Vagina (tissue), 2 donors: ENCODE results near the gene FNDC3A. TPM values are rescaled to one million over a fixed set of nuclear protein-coding genes. Genes with fewer than 3 reads are reported as not detected.

Experiments used
- DNase-seq, 2 donors: peaks; one replicate each; pipeline ENCODE4 v3.0.0-alpha.2; 2017; ENCODE audit errors: extremely low spot score in 2 of 2
- H3K27ac ChIP-seq: fragments of 200-600 bp; sonication (generic); one replicate; pipeline ENCODE4 v1.5.1; 2019
- H3K27me3 ChIP-seq: fragments of 200-600 bp; sonication (generic); one replicate; pipeline ENCODE4 v1.5.1; 2019
- H3K36me3 ChIP-seq, 2 donors: fragments of 200-600 bp; sonication (generic); one replicate each; pipeline ENCODE4 v1.5.1; 2017 to 2019
- H3K4me1 ChIP-seq: fragments of 200-600 bp; sonication (generic); one replicate; pipeline ENCODE4 v1.5.1; 2019
- H3K4me3 ChIP-seq, 2 donors: fragments of 200-600 bp; sonication (generic); 1 replicate in 1 of 2; 2 replicates in 1 of 2; pipeline ENCODE4 v1.5.1; 2016 to 2019
- H3K9me3 ChIP-seq: fragments of 200-600 bp; sonication (generic); one replicate; pipeline ENCODE4 v1.5.1; 2019
- CTCF ChIP-seq, 3 experiments: fragments of 450-650 bp in 2 of 3; fragments of 200-600 bp in 1 of 3; sonication (generic) in 1 of 3; IDR thresholded peaks; one replicate each; pipeline ENCODE4 v1.5.1; 2017 to 2019; ENCODE audit warnings: antibody characterized with exemption in 3 of 3, mild to moderate bottlenecking in 2 of 3, moderate library complexity in 2 of 3
- POLR2A ChIP-seq, 2 donors: fragments of 450-650 bp; IDR thresholded peaks; one replicate each; pipeline ENCODE4 v1.6.1; 2017; ENCODE audit warnings: antibody characterized with exemption in 2 of 2, mild to moderate bottlenecking in 2 of 2, moderate library complexity in 2 of 2
- POLR2AphosphoS5 ChIP-seq, 2 donors: sonication (generic); formaldehyde crosslinking; IDR thresholded peaks; one replicate each; pipeline ENCODE4 v1.9.0; 2017; ENCODE audit warnings: antibody characterized with exemption in 2 of 2, mild to moderate bottlenecking in 2 of 2, low read depth in 1 of 2; ENCODE audit not compliant: insufficient read depth in 1 of 2
- intact Hi-C: fragments of 100-400 bp; cut with DNase I; formaldehyde crosslinking; loops from one replicate; pipeline ENCODE4 v1.15.1; 2023
- total RNA-seq: library from RNA; depleted of rRNA; stranded (reverse); fragments of >200 nt; gene quantifications from one replicate; pipeline ENCODE4 v1.2.3, GENCODE V29; 2016

FNDC3A gene
- total RNA-seq, 1 donor from 2014 or later: 32.2 TPM

- H3K9me3 ChIP-seq: no peaks in the 10 kb centered on the region
- no peak overlapping the region for H3K27ac ChIP-seq
- H3K4me3 ChIP-seq: no peak overlapping the region
- no peaks in the 10 kb centered on the region for H3K4me1 ChIP-seq
- no peaks in the 10 kb centered on the region for H3K27me3 ChIP-seq
- no peak for DNase-seq
- no peaks in the 10 kb centered on the region for H3K36me3 ChIP-seq
- TF ChIP-seq POLR2A (IDR thresholded peaks at IDR 0.05) (no peak), POLR2AphosphoS5 (IDR thresholded peaks at IDR 0.05; ENCODE audit: insufficient read depth in 1 of 2, low read depth in 1 of 2) (no peak), CTCF (IDR thresholded peaks at IDR 0.05) (no peak)
- intact Hi-C loops: no loop called here
Observed at GRCh38 chr13:49234741-49235140, 259.0 kb downstream of the FNDC3A start.

GRCh38 chr13:49235856-49236431 lies 260.2 kb downstream of the FNDC3A start:
- intact Hi-C loops: no loop called here
- TF ChIP-seq POLR2AphosphoS5 (IDR thresholded peaks at IDR 0.05; ENCODE audit: insufficient read depth in 1 of 2, low read depth in 1 of 2): no peak
- no peak for TF ChIP-seq POLR2A (IDR thresholded peaks at IDR 0.05)
- TF ChIP-seq CTCF (IDR thresholded peaks at IDR 0.05): no peak

GRCh38 chr13:49238621-49239020 lies 262.9 kb downstream of the FNDC3A start:
- TF ChIP-seq POLR2A (IDR thresholded peaks at IDR 0.05) (no peak), CTCF (IDR thresholded peaks at IDR 0.05) (no peak)
- DNase-seq: no peak
- H3K4me3 ChIP-seq: no peak overlapping the region
- H3K27me3 ChIP-seq: no peaks in the 10 kb centered on the region
- intact Hi-C loops: no loop called here
- H3K4me1 ChIP-seq: no peaks in the 10 kb centered on the region
- no peaks in the 10 kb centered on the region for H3K9me3 ChIP-seq
- H3K27ac ChIP-seq: no peak overlapping the region
- no peaks in the 10 kb centered on the region for H3K36me3 ChIP-seq

More at GRCh38 chr13:49235856-49236431, 260.2 kb downstream of the FNDC3A start:
- Histone ChIP-seq H3K36me3 (no peaks in the 10 kb centered on the region), H3K27me3 (no peaks in the 10 kb centered on the region), H3K9me3 (no peaks in the 10 kb centered on the region), H3K27ac (no peak overlapping the region), H3K4me3 (no peak overlapping the region), H3K4me1 (no peaks in the 10 kb centered on the region)
- DNase-seq: no peak

- DNase-seq: no peak
- intact Hi-C loops: no loop called here
- Histone ChIP-seq H3K9me3 (no peaks in the 10 kb centered on the region), H3K27ac (no peak overlapping the region), H3K4me3 (no peak overlapping the region), H3K27me3 (no peaks in the 10 kb centered on the region), H3K4me1 (no peaks in the 10 kb centered on the region), H3K36me3 (no peaks in the 10 kb centered on the region)
- TF ChIP-seq POLR2A (IDR thresholded peaks at IDR 0.05) (no peak), POLR2AphosphoS5 (IDR thresholded peaks at IDR 0.05; ENCODE audit: insufficient read depth in 1 of 2, low read depth in 1 of 2) (no peak), CTCF (IDR thresholded peaks at IDR 0.05) (no peak)
Observed at GRCh38 chr13:49240017-49240416, 264.3 kb downstream of the FNDC3A start.

GRCh38 chr13:49241296-49241695 lies 265.6 kb downstream of the FNDC3A start:
- intact Hi-C loops: no loop called here
- no peaks in the 10 kb centered on the region for H3K9me3 ChIP-seq

More at GRCh38 chr13:49241296-49241695, 265.6 kb downstream of the FNDC3A start:
- no peaks in the 10 kb centered on the region for H3K4me1 ChIP-seq
- H3K4me3 ChIP-seq: no peak overlapping the region
- DNase-seq: no peak
- no peak overlapping the region for H3K27ac ChIP-seq
- no peaks in the 10 kb centered on the region for H3K36me3 ChIP-seq
- no peak for TF ChIP-seq POLR2A (IDR thresholded peaks at IDR 0.05)
- no peak for TF ChIP-seq CTCF (IDR thresholded peaks at IDR 0.05)
- TF ChIP-seq POLR2AphosphoS5 (IDR thresholded peaks at IDR 0.05; ENCODE audit: insufficient read depth in 1 of 2, low read depth in 1 of 2): no peak
- no peaks in the 10 kb centered on the region for H3K27me3 ChIP-seq
